Right atrium auricular region (tissue), 2 donors: ENCODE results near the gene NUMB. TPM values are rescaled to one million over a fixed set of nuclear protein-coding genes. Genes with fewer than 3 reads are reported as not detected.
"Not testable (repeated sequence)": the region's sequence is repeated elsewhere in the genome, so short reads cannot be mapped to it uniquely, and the experiment has no call there.

Experiments
- DNase-seq: peaks from one replicate; pipeline ENCODE4 v3.0.0-alpha.2; 2019; ENCODE audit warnings: low spot score
- H3K27ac ChIP-seq, 2 donors: fragments of 200-600 bp; sonication (generic); 1 replicate in 1 of 2; 2 replicates in 1 of 2; pipeline ENCODE4 v1.5.1; 2016 to 2019
- H3K27me3 ChIP-seq, 2 donors: fragments of 200-600 bp; sonication (generic); one replicate each; pipeline versions ENCODE4 v1.5.1 to v1.6.0; 2017 to 2019
- H3K36me3 ChIP-seq: fragments of 200-600 bp; sonication (generic); one replicate; pipeline ENCODE4 v1.5.1; 2016
- H3K4me1 ChIP-seq, 2 donors: fragments of 200-600 bp; sonication (generic); one replicate each; pipeline versions ENCODE4 v1.5.1 to v1.6.0; 2017 to 2019
- H3K4me3 ChIP-seq, 2 donors: fragments of 200-600 bp; sonication (generic); 1 replicate in 1 of 2; 2 replicates in 1 of 2; pipeline ENCODE4 v1.5.1; 2017 to 2019; ENCODE audit warnings: mild to moderate bottlenecking in 1 of 2, moderate library complexity in 1 of 2
- H3K9me3 ChIP-seq, 2 donors: fragments of 200-600 bp; sonication (generic); one replicate each; pipeline ENCODE4 v1.5.1; 2019
- CTCF ChIP-seq, 2 donors: fragments of 200-600 bp; sonication (generic); IDR thresholded peaks; one replicate each; pipeline ENCODE4 v1.5.1; 2019; ENCODE audit warnings: antibody characterized with exemption in 2 of 2
- total RNA-seq, 2 donors: library from RNA; depleted of rRNA; stranded (reverse); fragments of >200 nt; gene quantifications; one replicate each; pipeline ENCODE4 v1.1.0, GENCODE V29; 2016

NUMB gene
- total RNA-seq, 2 donors from 2014 or later: 24.6 to 31.9 TPM

DNA sequence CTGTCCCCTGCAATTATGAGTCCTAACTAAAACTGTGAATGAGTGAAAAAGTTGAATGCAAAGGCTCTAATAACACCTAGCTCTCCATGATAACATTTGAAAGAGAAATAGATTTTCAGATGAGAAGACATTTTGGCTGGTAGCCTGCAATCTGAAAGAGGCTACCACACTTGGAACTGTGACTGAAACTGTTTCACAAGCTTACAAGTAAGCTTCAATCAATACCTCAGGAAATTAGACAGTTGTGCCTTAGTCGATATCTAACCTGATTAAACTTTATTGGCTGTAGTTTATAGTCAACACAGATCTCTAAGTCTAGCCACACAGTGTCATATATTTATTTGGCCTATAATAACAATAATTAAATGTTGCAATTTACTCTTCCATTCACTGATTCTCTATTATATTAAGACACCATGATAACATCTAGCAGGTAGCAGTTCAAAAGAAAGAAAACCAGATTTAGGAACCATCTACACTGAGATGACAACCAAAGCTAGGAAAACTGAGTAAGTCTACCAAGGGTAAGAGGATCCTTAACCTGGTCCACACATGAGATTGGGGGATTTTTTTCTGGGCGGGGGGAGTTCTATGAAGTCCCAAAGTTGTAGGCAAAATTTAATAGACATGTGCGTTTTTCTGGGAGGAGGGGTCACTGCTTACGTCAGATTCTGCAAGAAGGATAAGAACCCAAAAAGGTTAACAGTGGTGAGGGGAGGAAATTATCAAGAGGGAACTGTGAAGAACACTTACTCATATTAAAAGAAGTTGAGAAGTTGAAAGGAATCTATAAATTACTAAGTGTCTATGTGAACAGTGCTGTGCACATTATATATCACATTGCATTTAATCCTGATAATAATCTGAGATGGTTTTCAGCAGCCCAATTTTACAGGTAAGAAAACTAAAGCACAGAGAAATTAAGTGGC is 65.8 kb downstream of the NUMB start:
- Histone ChIP-seq H3K27me3 (no peaks in the 10 kb centered on the region), H3K9me3 (no peaks in the 10 kb centered on the region)
- TF ChIP-seq CTCF (IDR thresholded peaks at IDR 0.05): no peak

DNA sequence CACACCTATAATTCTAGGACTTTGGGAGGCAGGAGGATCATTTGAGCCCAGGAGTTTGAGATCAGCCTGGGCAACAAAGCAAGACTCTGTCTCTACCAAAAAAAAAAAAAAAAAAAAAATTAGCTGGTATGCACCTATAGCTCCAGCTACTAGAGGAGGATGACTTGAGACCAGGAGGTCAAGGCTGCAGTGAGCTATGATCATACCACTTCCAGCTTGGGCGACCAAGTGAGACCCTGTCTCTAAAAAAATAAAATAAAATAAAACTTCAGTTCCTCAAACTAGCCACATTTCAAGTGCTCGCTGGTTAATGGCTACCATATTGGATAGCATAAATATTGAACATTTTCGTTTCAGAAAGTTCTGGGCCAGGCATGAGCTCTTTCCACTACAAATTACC is 70.5 kb downstream of the NUMB start:
- DNase-seq, H3K4me3 ChIP-seq, H3K4me1 ChIP-seq, H3K27ac ChIP-seq, H3K36me3 ChIP-seq, H3K27me3 ChIP-seq: not testable (repeated sequence)
- H3K9me3 ChIP-seq: peaks cover 0 to 16% of the 10 kb centered on the region in 2 donors

More for the DNA sequence above, 65.8 kb downstream of the NUMB start:
- Histone ChIP-seq H3K4me3 (no peak overlapping the region), H3K27ac (no peak overlapping the region), H3K36me3 (no peaks in the 10 kb centered on the region), H3K4me1 (no peaks in the 10 kb centered on the region)
- no peak for DNase-seq

DNA sequence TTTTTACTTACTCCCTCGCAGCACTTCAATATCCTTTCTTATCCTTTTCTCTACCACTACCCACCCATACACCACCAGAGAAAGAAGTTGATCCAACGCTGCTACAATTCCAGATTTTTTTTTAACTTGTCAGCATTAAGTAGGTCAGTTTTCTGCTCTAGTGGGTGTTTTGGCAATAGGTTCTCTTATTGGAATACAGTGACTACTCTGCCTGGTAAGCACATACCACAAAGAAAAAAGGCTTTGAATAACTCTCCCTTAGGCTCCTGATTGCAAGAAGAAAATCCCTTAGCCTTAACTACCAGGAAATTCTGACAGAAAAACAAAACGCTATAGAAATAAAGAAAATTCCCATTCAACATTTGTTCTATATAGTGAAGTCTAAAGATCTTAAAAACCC is 72.0 kb downstream of the NUMB start:
- DNase-seq: no peak
- Histone ChIP-seq H3K9me3 (peaks cover 0 to 20% of the 10 kb centered on the region in 2 donors), H3K27me3 (no peaks in the 10 kb centered on the region), H3K4me3 (no peak overlapping the region), H3K27ac (no peak overlapping the region), H3K36me3 (no peaks in the 10 kb centered on the region), H3K4me1 (no peaks in the 10 kb centered on the region)
- no peak for TF ChIP-seq CTCF (IDR thresholded peaks at IDR 0.05)

GRCh38 chr14:73385021-73385420 is 73.3 kb downstream of the NUMB start:
- not testable (repeated sequence) for H3K4me3 ChIP-seq

DNA sequence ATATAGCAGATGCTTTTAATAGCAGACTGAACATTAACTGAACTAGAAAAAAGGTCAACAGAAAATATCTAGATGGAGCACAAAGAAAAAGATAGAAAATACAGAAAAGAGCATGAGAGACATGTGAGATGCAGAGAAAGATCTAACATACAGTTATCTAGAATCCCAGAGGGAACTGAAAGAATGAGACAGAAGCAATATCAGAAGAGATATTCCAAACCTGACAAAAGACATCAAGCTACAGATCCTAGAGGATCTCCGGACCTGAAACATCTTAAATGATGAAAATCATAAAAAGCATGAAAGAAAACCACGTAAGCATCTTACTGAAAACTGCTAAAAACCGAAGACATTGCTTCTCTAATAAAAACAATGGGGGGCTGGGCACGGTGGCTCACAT is 75.0 kb downstream of the NUMB start:
- Histone ChIP-seq H3K36me3 (no peaks in the 10 kb centered on the region), H3K27ac (no peak overlapping the region), H3K27me3 (no peaks in the 10 kb centered on the region), H3K4me3 (no peak overlapping the region), H3K9me3 (peaks cover 0 to 20% of the 10 kb centered on the region in 2 donors), H3K4me1 (no peaks in the 10 kb centered on the region)
- no peak for TF ChIP-seq CTCF (IDR thresholded peaks at IDR 0.05)
- DNase-seq: no peak

More at GRCh38 chr14:73385021-73385420, 73.3 kb downstream of the NUMB start:
- H3K4me1 ChIP-seq, H3K36me3 ChIP-seq, H3K27me3 ChIP-seq, H3K27ac ChIP-seq, DNase-seq: not testable (repeated sequence)
- peaks cover 0 to 20% of the 10 kb centered on the region in 2 donors for H3K9me3 ChIP-seq

DNA sequence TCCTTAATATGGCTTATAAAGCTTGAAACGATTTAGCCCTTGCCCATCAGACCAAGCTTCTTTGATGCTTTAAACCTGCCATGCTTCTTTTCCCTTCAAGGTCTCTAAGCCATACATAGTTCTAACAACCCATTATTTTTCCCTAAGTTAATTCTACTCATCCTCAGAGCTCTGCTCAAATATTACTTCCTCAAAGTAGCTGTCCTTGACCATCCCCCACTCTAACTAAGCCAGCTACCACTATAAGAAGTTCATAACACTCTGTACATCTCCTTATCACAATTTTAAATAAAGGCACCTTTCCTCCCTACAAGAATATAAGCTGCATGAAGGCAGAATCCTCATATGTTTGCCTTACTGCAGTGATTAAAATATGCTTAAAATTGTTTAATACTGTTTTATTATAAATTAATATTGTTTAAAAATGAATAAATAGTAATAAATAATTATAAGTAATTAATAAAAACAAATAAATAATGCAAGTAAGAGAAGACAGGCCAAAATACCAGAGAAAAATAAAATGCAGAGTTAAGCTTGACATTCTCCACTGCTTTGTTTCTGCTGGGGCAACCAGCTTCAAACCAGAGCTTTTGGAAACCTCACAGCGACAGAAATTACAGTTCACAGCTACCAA is 76.8 kb downstream of the NUMB start:
- no peak overlapping the region for H3K4me3 ChIP-seq
- H3K27ac ChIP-seq: no peak overlapping the region
- no peaks in the 10 kb centered on the region for H3K4me1 ChIP-seq
- H3K27me3 ChIP-seq: no peaks in the 10 kb centered on the region
- TF ChIP-seq CTCF (IDR thresholded peaks at IDR 0.05): no peak
- no peaks in the 10 kb centered on the region for H3K36me3 ChIP-seq
- H3K9me3 ChIP-seq: peaks cover 0 to 20% of the 10 kb centered on the region in 2 donors
- DNase-seq: no peak
